GM19468 (cell line): ENCODE data around the gene SETMAR.
"Not testable (repeated sequence)": the region's sequence is repeated elsewhere in the genome, so short reads cannot be mapped to it uniquely, and the experiment has no call there.

Experiments used
- ATAC-seq: cut with Tn5 transposase; IDR thresholded peaks from one replicate; pipeline ENCODE4 v1.9.1; 2021; ENCODE audit warnings: mild to moderate bottlenecking, moderate library complexity, moderate number of reproducible peaks; ENCODE audit not compliant: unreplicated experiment; ENCODE audit errors: extremely low read depth

SETMAR gene

DNA sequence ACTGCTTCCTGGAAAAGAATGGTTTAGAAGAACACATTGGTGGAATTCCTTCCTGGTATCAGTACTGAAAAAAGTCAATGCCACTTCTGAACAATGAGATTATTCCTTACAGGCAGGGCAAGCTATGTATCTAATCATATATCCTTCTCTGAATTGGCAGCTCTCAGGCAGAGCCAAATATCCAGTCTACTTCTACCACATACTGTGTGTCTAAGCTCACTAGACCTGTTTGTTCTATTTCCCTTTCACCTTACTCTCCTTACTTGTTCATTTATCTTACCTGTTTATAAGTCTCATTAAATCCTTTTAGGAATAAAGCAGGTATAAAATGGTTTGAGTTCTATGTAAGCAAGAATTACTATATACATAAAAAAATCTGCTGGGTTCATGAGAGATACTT lies 8.3 kb downstream of the SETMAR start:
- no peak for ATAC-seq

DNA sequence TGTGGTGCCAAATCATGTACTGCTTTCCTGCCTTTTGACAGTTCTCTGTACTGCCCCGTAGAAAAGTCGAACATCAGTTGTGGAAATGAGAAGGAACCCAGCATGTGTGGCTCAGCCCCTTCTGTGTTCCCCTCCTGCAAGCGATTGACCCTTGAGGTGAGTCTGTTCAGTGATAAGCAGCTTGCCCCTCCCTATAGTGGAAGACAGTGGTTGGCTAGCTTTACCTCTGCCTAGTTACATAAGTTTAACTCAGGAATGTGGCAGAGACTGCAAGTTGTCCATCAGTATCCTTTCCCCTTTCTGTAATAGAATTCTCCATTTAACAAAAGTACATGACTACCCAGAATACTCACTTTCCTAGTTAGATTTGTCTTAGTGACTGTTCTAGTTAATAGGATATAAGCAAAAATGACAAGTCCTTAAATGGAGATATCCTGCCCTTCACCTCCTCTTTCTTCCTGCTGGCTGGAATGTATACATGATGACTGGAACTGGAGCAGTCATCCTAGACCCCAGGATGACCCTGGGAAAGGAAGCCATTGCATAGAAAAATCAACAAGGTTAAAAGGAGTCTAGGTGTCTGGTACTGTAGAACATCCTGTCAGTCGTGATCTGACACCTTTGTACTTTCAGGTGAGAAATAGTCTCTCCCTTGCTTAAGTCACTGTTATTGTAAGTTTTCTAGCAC lies 10.6 kb downstream of the SETMAR start:
- no peak for ATAC-seq

DNA sequence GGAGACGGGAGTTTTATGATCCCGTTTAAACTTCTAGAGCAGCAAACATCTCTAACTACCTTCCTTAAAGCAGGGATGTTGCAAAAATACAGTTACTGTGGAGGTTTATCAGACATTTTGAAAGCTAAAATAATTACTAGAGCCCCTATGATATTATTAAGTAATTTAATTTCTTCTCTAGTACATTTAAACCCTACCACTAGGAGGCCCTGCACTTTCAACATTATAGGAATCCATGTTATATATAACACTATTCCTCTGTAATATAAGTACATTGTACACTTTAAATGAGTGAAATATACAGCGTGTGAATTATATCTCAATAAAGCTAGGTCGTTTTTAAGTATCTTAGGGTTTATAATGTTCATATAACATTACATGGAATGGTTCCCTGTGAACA lies 11.5 kb downstream of the SETMAR start:
- ATAC-seq = no peak

DNA sequence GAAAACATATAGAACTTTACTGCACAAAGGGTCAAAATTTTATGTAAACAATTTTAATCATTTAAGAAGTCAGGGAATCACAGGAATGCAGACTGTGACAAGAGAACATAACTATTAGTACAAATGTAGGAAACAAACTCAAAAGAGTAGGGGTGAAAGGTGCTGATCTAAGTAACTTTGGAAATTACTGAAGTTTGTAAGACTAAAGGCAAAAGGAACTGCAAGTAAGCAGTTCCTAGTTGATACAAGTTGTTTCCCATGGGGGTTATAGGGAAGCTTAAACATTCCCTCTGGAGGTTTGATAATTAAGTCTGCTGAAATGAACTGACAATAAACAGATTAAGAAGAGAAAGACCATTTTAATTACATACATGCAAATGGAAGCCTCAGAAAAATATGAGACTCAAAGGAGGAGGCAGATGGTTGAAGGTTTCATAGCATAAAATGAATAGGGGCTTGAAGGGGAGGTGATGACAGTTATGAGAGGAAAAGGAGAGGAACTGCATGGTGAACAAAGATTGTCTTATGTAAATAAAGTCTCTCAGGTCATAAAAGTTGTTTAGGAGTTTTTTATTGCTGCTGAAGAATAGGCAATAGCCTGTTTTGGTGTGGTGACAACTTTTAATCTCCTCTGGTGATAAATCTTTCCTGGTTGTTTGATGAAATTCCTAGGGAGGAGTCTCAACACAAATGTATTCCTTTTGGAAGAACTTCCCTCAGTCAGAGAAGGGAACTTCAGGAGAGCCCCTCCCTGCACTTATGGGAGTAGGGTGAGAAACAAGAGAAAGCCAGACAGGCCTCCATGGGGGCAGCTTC lies 17.1 kb downstream of the SETMAR start:
- no peak for ATAC-seq

DNA sequence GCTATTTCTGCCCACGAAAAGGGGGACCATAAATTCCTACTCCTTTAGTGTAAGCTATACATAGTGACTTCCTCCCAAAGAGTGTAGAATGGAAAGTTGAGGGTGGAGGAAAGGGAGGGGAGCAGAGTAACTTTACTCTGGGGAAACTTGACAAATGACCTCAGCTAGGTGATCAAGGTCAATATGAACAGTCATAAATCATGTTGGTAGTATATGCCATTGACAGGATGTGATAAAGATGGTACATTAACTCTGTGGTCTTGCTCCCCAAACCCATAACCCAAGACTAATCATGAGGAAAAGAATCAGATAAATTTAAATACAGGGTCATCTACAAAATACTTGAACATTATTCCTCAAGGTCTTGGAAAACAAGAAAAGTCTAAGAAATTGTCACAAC lies 18.6 kb downstream of the SETMAR start:
- ATAC-seq = no peak

DNA sequence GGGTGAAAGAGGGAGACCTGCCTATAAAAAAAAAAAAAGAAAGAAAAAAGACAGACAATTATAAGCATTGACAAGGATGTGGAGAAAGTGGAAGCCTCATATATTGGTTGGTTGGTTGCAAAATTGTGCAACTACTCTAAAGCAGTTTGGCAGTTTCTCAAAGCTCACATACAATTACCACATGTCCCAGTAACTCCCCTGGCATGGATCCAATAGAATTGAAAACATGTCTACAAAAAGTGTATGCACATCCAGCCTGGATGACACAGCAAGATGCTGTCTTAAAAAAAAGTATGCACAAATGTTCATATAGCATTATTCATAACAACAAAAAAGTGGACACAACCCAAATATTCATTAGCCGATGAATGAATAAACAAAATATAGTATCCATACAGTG lies 19.5 kb downstream of the SETMAR start:
- no peak for ATAC-seq

DNA sequence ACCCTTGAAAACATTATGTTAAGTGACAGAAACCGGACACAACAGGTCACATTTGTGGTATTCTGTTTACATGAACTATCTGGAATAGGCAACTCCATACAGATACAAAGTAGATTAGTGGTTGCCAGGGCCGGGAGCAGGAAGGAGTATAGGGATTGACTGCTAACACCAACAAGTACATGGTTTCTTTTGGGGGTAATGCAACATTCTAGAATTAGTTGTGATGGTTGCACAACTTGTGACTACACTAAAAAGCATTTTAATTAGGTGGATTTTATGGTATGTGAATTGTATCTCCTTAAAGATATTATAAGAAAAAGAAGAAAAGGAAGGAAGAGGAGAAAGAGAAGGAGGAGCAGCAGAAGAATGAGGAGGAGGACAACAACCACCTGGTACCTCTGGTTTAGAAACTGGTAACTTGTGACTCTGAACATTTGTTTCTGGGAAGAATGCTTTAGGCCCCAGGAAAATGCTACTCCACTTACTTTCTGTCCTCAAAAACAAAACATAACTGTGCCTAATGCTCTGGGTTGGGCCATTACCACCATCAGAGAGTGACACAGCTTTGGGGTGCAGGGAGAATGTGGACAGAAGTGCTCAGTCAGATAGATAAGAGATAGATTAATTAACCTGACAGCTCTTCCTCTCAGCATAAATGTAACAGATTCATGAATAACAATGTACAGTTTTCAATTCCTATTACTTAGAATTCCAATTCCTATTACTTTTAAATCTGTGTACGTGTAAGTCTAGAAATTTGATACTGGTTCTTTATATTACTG lies 20.3 kb downstream of the SETMAR start:
- ATAC-seq = no peak

DNA sequence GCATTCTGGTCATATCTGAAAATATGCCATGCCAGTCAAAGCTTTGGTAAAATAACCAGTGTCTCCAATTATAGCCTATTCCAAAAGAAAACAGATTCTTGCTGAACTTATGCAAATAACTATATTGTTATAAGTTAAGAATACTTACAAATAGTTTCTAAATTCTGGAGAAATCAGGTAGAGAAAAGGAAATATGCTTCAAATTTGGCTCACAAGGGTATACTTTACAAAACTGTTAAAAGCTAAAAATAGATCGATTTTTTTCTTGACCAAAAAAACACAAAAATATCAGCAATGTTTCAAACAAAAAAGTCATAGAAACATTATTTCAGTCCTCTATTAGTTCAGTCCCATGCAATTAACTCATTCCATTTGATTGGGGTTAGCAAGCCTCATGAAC lies 23.7 kb downstream of the SETMAR start:
- no peak for ATAC-seq

DNA sequence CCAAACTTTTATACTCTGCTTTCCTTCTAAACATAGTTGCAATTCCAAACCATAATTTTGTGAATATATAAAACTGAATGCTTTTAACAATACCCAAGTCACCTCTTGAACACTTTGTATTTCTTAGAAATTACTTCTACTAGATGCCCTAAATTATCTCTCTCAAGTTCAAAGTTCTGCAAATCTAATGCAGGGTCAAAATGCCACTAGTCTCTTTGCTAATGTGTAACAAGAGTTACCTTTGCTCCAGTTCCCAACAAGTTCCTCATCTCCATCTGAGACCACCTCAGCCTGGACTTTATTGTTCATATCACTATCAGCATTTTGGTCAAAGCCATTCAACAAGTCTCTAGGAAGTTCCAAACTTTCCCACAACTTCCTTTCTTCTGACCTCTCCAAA lies 26.6 kb downstream of the SETMAR start:
- ATAC-seq = not testable (repeated sequence)

DNA sequence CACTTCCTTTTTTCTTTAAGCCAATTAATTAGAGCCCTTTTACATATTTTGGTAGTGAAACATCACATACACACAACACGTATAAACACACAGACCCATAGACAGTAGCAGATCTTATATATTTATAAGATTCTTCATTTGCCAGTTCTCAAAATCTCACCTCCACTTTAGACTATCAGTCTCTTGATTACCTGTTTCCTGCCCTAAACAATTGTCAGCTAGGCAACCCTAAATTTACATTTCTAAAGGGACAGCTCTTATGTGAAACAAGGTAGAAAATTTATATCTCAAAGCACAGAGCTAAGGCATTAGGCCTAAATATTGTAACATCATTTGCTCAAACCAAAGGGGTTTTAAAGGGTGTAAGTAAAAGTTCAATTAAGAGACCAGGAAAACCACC lies 28.9 kb downstream of the SETMAR start:
- no peak for ATAC-seq

DNA sequence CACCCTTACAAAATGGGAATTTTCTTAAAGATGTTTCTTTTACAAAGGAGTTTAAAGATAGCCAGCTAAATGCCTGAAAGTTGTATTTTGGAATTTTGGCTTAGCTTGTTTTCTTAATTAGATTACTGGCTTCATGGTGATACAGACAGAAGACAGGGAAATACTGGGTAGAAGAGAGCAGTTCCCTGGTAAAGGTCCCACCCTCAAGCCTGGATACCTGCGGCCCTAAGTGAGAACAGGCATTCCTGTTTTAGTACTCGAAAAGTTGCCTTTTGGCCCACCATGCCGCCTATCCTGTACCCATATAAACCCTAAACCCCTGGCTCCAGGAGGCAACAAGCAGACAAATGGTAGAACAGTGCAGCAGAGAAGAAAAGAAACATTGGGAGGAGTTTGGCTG lies 29.4 kb downstream of the SETMAR start:
- no peak for ATAC-seq

DNA sequence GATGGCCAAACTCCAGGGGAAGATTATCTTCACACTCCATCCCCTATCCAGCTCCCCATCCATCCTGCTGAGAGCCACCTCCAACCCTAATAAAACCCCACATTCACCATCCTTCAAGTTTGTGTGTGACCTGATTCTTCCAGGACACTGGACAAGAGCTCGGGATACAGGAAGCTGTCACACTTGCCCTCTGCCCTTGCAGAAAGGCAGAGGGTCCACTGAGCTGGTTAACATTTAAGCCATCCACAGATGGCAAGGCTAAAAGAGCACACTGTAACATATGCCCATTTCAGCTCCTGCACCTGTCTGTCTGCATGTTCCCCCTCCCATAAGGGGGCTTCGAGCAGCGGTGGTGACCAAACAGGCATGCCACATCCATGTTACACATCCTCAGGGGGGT lies 29.8 kb downstream of the SETMAR start:
- ATAC-seq = no peak

DNA sequence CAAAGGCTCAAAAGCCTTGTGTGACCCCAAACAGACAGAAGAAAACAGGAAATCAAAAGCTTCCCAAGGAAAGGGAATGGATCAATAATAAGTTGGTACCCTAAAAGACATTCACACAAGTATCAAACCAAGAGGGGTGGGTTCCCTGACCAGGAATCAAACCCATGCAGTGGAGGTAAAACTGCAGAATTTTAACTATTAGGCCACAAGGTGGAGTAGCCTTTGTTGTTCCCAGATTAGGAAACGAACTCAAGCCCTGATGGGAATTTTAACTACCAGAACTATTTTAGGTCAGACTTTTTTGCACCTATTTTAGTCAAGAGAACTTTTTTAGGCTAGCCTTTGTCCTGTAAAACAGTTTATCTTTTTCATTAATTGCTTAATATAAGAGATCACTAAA lies 31.4 kb downstream of the SETMAR start:
- no peak for ATAC-seq

DNA sequence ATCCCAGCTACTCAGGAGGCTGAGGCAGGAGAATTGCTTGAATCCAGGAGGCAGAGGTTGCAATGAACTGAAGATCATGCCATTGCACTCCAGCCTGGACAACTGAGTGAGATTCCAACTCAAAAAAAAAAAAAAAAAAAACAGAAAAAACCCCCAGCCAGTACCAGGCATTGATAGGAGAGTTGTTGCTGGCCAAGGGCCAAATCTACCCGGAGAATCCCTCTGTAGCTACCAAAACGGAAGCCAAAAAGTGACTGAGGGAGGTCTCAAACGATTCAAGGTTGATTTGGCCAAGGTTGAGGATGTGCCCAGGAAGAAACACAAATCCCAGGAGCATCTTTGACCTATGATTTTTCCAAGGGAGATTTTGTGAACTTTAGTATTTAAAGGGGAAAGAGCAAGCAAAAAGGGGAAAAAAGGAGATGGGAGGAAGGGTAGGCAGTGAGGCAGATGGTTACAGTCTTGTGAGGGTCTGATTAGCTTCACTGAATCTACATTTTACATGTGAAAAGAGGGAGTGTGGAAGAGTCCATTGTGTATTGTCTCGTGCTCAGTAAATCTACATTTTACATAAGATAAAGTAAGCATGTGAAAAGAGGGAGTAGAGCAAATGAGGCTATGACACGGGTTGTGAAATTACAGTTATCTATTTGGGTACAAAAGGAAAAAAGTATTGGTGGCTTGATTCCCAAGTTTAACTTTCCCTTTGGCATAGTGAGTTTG lies 32.8 kb downstream of the SETMAR start:
- ATAC-seq = no peak

DNA sequence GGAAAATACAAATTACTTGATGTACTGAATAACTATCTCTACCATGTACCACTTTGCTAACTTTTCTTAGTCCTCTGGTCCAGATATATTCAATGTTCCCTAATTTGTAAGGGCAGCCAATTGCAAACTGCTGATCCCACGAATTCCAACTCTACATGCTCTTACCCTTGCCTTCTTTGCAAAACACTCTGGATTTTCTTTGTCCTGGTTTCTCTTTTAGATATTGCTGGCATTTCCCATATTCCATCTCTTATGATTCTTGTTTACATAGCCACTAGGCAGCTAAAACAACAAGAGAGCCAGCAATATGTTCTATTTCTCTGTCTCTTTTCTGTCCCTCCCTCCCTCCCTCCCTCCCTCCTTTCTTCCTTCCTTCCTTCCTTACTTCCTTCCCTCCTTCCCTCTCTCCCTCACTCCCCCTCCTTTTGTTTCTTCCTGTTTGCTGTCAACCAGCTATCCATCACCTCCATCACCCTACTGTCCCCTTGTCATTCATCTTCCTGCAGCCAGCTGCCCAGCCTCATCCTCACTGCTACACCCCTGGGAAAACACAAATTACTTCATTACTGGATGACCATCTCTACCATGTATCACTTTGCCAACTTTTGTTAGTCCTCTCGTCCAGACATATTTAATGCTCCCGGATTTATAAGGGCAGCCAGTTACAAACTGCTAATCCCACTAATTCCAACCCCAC lies 33.8 kb downstream of the SETMAR start:
- ATAC-seq = no peak

DNA sequence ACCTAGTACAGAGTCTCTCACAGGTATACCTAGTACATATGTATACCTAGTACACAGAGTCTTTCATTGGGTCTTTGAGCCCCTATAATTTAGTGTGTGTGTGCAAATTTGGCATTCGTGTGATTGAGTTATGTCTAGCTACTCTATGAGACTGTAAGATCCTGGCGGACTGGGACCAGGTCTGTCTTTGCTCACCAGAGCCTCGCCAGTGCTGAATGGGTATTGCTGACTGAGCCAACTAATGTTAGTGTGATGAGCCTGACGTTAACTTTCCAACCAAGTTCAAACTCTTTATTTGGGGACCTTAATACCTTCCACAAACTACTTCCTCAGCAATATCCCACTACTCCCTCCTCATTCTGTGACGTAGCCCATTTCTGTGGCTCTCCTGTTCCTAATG lies 35.6 kb downstream of the SETMAR start:
- no peak for ATAC-seq

DNA sequence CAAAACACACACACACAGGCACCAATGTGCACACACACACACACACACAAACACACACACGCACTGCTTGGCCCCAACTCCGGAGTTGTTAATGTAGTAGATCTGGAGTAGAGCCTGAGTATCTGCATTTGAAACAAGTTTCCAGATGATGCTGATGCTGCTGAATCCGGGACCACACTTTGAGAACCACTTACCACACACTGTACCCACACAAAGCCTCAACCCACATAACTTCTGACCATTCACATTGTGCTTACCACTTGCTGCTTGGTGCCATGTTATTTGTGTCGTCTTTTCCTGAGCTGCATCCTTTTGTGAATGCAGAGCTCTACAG lies 36.9 kb downstream of the SETMAR start:
- no peak for ATAC-seq

DNA sequence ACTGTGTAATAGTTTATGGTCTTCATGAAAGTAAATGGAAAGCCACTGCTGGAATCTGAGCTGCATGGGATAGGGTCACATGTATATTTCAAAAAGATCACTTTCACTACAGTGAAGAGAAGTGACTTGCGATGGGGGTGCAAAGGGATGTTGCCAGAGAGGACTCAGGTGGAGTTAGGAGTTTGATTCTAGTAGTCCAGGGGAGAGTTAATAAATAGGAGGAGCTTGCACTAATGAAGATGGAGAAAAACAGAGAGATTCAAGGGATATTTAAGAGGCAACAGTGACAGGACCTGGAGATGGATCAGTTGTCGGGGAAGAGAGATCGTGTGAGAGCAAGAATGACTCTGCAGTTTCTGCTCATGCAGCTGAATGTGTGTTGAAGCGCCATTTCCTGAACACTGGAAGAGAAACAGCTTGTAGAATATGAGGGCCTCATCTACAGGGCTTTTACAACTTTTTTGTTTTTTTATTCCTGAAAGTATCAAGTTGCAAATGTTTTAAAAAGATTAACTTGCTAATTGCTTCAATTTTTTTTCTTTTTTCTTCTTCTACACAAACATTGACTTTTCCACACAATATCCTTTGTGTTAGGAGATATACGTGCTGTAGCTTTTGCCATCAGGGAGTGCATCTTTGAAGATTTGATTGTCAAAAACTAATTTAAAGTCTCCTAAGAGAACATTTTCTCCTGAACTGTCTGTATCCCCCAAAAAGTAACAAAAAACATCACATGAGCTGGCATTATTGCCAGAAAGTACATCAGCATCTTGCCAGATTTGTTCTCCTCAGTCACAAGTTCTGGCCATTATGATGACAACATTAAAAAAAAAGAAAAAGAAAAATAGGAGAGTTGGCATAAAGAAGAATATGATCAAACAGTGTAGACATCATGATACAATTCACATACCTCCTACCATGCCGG lies 37.5 kb downstream of the SETMAR start:
- ATAC-seq = no peak

DNA sequence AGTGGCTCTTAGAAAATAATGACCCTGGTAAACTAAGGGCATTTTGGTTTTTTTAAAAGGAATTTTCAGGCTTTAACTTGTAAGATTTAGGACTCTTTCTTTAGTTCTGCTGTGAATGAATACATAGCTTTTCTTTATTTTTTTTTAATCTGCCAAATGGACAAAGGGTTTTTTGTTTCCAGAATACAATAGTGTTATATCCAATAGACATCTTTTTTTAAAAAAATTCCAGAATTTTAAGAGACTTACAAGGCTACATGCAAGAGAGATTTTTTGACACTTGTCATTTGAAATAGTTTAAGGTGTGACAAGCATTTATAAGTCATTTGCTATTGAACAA lies 38.1 kb downstream of the SETMAR start:
- ATAC-seq = no peak
